Trophoblast cell (in vitro differentiated cells and primary cell): ENCODE data around the gene MAML2.

Source experiments
- DNase-seq, 2 donors: peaks; one replicate each; pipeline ENCODE4 v3.0.0-alpha.2; 2016
- H2AFZ ChIP-seq: 2 replicates; pipeline ENCODE4 v1.6.1; 2013; ENCODE audit warnings: low read length, moderate library complexity, mild to moderate bottlenecking; ENCODE audit not compliant: insufficient read depth, poor library complexity
- H2AK5ac ChIP-seq: 2 replicates; pipeline ENCODE4 v1.6.1; 2013; ENCODE audit warnings: mild to moderate bottlenecking, low read length
- H2BK120ac ChIP-seq: 2 replicates; pipeline ENCODE4 v1.6.1; 2013; ENCODE audit warnings: low read length, mild to moderate bottlenecking, moderate library complexity; ENCODE audit not compliant: insufficient read depth, poor library complexity
- H2BK12ac ChIP-seq: 2 replicates; pipeline ENCODE4 v1.6.1; 2013; ENCODE audit warnings: mild to moderate bottlenecking, low read length, moderate library complexity
- H2BK5ac ChIP-seq: 2 replicates; pipeline ENCODE4 v1.6.1; 2013; ENCODE audit warnings: low read length, low read depth, moderate library complexity, mild to moderate bottlenecking; ENCODE audit not compliant: poor library complexity
- H3K14ac ChIP-seq: 2 replicates; pipeline ENCODE4 v1.6.1; 2013; ENCODE audit warnings: mild to moderate bottlenecking, low read length
- H3K18ac ChIP-seq: 2 replicates; pipeline ENCODE4 v1.6.1; 2013; ENCODE audit warnings: mild to moderate bottlenecking, low read length
- H3K23ac ChIP-seq: 2 replicates; pipeline ENCODE4 v1.6.1; 2013; ENCODE audit warnings: low read length
- H3K27ac ChIP-seq: 2 replicates; pipeline ENCODE4 v1.5.1; 2013; ENCODE audit warnings: low read depth, mild to moderate bottlenecking, inconsistent platforms, low read length, moderate library complexity
- H3K27me3 ChIP-seq: 2 replicates; pipeline ENCODE4 v1.6.1; 2013; ENCODE audit warnings: inconsistent platforms, mild to moderate bottlenecking, low read length, moderate library complexity; ENCODE audit not compliant: insufficient read depth
- H3K36me3 ChIP-seq, 2 experiments: 1 replicate in 1 of 2; 2 replicates in 1 of 2; pipeline ENCODE4 v1.6.1; 2013; ENCODE audit warnings: low read length in 2 of 2, mild to moderate bottlenecking in 2 of 2, moderate library complexity in 1 of 2; ENCODE audit not compliant: insufficient read depth in 2 of 2, control insufficient read depth in 1 of 2
- H3K4ac ChIP-seq: 2 replicates; pipeline ENCODE4 v1.6.1; 2013; ENCODE audit warnings: low read depth, mild to moderate bottlenecking, low read length, moderate library complexity
- H3K4me1 ChIP-seq, 2 experiments: 1 replicate in 1 of 2; 2 replicates in 1 of 2; pipeline ENCODE4 v1.6.1; 2013; ENCODE audit warnings: low read length in 2 of 2, mild to moderate bottlenecking in 2 of 2, moderate library complexity in 1 of 2; ENCODE audit not compliant: insufficient read depth in 2 of 2, control insufficient read depth in 1 of 2
- H3K4me2 ChIP-seq: 2 replicates; pipeline ENCODE4 v1.6.1; 2013; ENCODE audit warnings: inconsistent platforms, mild to moderate bottlenecking, low read length, moderate library complexity
- H3K4me3 ChIP-seq: 2 replicates; pipeline ENCODE4 v1.5.1; 2013; ENCODE audit warnings: mild to moderate bottlenecking, low read depth, low read length, inconsistent platforms
- H3K79me1 ChIP-seq: one replicate; pipeline ENCODE4 v1.6.1; 2013; ENCODE audit warnings: low read length
- H3K79me2 ChIP-seq: 2 replicates; pipeline ENCODE4 v1.6.1; 2013; ENCODE audit warnings: low read length, mild to moderate bottlenecking; ENCODE audit not compliant: control insufficient read depth, insufficient read depth, poor library complexity
- H3K9ac ChIP-seq: 2 replicates; pipeline ENCODE4 v1.6.1; 2013; ENCODE audit warnings: mild to moderate bottlenecking, low read length
- H3K9me3 ChIP-seq: 2 replicates; pipeline ENCODE4 v1.6.1; 2013; ENCODE audit warnings: low read depth, mild to moderate bottlenecking, control low read depth, inconsistent platforms, low read length; ENCODE audit not compliant: insufficient read depth
- H4K12ac ChIP-seq: 2 replicates; pipeline ENCODE4 v1.6.1; 2013; ENCODE audit warnings: low read depth, mild to moderate bottlenecking, low read length, moderate library complexity
- H4K8ac ChIP-seq: 2 replicates; pipeline ENCODE4 v1.6.1; 2013; ENCODE audit warnings: low read depth, mild to moderate bottlenecking, low read length, moderate library complexity
- H4K91ac ChIP-seq: one replicate; pipeline ENCODE4 v1.6.1; 2013; ENCODE audit warnings: low read depth, mild to moderate bottlenecking, low read length, moderate library complexity
- WGBS: extraction: QIAGEN DNeasy Blood & Tissue Kit; methylation state at CpG from one replicate; pipeline ENCODE4 v1.1.7; 2013; ENCODE audit warnings: missing lambda C conversion rate; ENCODE audit not compliant: insufficient read length, insufficient coverage; ENCODE audit errors: extremely low coverage; 5-methylcytosine and 5-hydroxymethylcytosine counted together

Gene MAML2

GRCh38 chr11:96205460-96205809 is 137.6 kb downstream of the MAML2 start:
- H3K79me1 ChIP-seq, result peaks cover 26% of the 10 kb centered on the region
- H3K4me2 ChIP-seq, result no peak overlapping the region
- H2BK5ac ChIP-seq, result peak overlapping the region; percentile 82
- H2AK5ac ChIP-seq, result peak overlapping the region; percentile 99
- H3K27ac ChIP-seq, result no peak overlapping the region
- H2AFZ ChIP-seq, result no peak overlapping the region
- WGBS, result no CpG with 5 or more reads among the region's 3 CpGs
- peak overlapping the region; percentile 64 for H3K14ac ChIP-seq
- H4K8ac ChIP-seq, result no peak overlapping the region
- no peak for DNase-seq
- H3K4ac ChIP-seq, result no peak overlapping the region
- no peak overlapping the region for H4K12ac ChIP-seq
- peak overlapping the region; percentile 68 for H4K91ac ChIP-seq
- peaks cover 9 to 18% of the 10 kb centered on the region in 2 experiments for H3K4me1 ChIP-seq
- no peak overlapping the region for H3K18ac ChIP-seq
- peak overlapping the region; percentile 83 for H2BK120ac ChIP-seq
- no peaks in the 10 kb centered on the region for H3K9me3 ChIP-seq
- no peaks in the 10 kb centered on the region for H3K27me3 ChIP-seq
- no peaks in the 10 kb centered on the region for H3K79me2 ChIP-seq
- no peak overlapping the region for H3K9ac ChIP-seq
- peak overlapping the region; percentile 97 for H2BK12ac ChIP-seq
- H3K4me3 ChIP-seq, result no peak overlapping the region
- H3K36me3 ChIP-seq, result no peaks in the 10 kb centered on the region
- no peak overlapping the region for H3K23ac ChIP-seq

- no peak for DNase-seq
- WGBS, result no CpG with 5 or more reads among the region's 5 CpGs
- Histone ChIP-seq H4K12ac (no peak overlapping the region), H3K4ac (no peak overlapping the region), H3K36me3 (no peaks in the 10 kb centered on the region), H2BK12ac (no peak overlapping the region), H3K9me3 (no peaks in the 10 kb centered on the region), H3K18ac (no peak overlapping the region), H3K27ac (no peak overlapping the region), H4K91ac (no peak overlapping the region), H3K4me3 (no peak overlapping the region), H2BK5ac (no peak overlapping the region), H3K14ac (no peak overlapping the region), H3K9ac (no peak overlapping the region), H2BK120ac (no peak overlapping the region), H3K4me1 (peaks cover 10 to 18% of the 10 kb centered on the region in 2 experiments), H3K79me2 (no peaks in the 10 kb centered on the region), H2AFZ (no peak overlapping the region), H3K79me1 (peaks cover 26% of the 10 kb centered on the region), H3K23ac (no peak overlapping the region), H3K27me3 (no peaks in the 10 kb centered on the region), H2AK5ac (no peak overlapping the region), H4K8ac (no peak overlapping the region), H3K4me2 (no peak overlapping the region)
These were observed 138.1 kb downstream of the MAML2 start for GRCh38 chr11:96204721-96205459.

GRCh38 chr11:96204366-96204659 is 138.7 kb downstream of the MAML2 start:
- no peak overlapping the region for H3K23ac ChIP-seq
- peaks cover 28% of the 10 kb centered on the region for H3K79me1 ChIP-seq
- no peaks in the 10 kb centered on the region for H3K36me3 ChIP-seq
- peak overlapping the region; percentile 1 for H3K4ac ChIP-seq
- H3K18ac ChIP-seq, result no peak overlapping the region
- H3K27me3 ChIP-seq, result no peaks in the 10 kb centered on the region
- peak in 1 of 2 donors; percentile 41 for DNase-seq
- no peaks in the 10 kb centered on the region for H3K9me3 ChIP-seq
- H4K91ac ChIP-seq, result no peak overlapping the region
- H3K27ac ChIP-seq, result no peak overlapping the region
- no peak overlapping the region for H2AK5ac ChIP-seq
- H4K12ac ChIP-seq, result no peak overlapping the region
- peak overlapping the region; percentile 20 for H2BK120ac ChIP-seq
- H3K4me2 ChIP-seq, result no peak overlapping the region
- no peaks in the 10 kb centered on the region for H3K79me2 ChIP-seq
- peak overlapping the region; percentile 42 for H4K8ac ChIP-seq
- H3K4me1 ChIP-seq, result peaks cover 10 to 20% of the 10 kb centered on the region in 2 experiments
- no peak overlapping the region for H3K9ac ChIP-seq
- H3K14ac ChIP-seq, result no peak overlapping the region
- H2BK5ac ChIP-seq, result peak overlapping the region; percentile 40
- no peak overlapping the region for H2AFZ ChIP-seq
- no peak overlapping the region for H2BK12ac ChIP-seq
- H3K4me3 ChIP-seq, result no peak overlapping the region

DNA sequence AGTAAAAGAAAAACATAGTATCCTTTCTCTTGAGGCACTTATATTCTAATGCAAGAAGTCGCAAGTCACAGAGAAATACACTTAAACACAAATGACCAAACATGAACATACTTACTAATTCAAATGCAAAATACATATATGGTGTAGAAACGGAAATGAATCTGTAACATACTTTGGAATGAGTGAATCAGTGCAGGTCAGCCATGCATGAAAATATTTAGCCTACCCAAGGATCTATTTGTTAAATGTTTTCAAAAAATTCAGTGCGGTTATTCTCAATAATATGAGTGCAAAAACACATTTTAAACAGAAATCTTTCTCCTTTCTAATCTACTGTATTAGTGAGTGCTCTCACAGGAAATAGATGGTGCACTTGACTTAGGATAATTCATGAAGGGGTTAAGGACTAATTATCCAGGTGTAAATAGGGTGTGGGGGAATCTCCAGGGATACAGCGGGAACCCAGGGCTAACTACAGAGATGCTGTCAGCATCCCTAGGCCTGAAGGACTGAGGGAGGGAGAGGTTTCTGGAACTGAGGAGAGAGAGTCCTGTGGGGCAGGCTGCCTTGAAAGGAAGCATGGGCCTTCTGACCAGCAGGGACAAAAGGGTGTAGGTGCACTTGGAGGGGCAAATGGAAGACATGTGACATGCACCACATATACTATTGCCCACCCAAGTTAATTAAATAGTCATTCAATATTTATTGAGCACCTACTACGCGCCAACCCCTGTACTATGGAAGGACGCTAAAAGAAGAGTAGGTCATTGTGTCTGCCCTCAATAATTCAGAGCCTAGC is 139.2 kb downstream of the MAML2 start:
- Histone ChIP-seq H2BK5ac (peak overlapping the region; percentile 40), H3K4me3 (no peak overlapping the region), H3K79me2 (no peaks in the 10 kb centered on the region), H3K36me3 (no peaks in the 10 kb centered on the region), H4K8ac (peak overlapping the region; percentile 42), H3K27ac (no peak overlapping the region), H2BK120ac (peak overlapping the region; percentile 20), H2AK5ac (no peak overlapping the region), H3K79me1 (peaks cover 27% of the 10 kb centered on the region), H3K18ac (peak overlapping the region; percentile 49), H2BK12ac (peak overlapping the region; percentile 67), H4K91ac (peak overlapping the region; percentile 19), H3K9me3 (no peaks in the 10 kb centered on the region), H4K12ac (no peak overlapping the region), H2AFZ (no peak overlapping the region), H3K23ac (no peak overlapping the region), H3K4me2 (no peak overlapping the region), H3K9ac (no peak overlapping the region), H3K14ac (no peak overlapping the region), H3K27me3 (no peaks in the 10 kb centered on the region), H3K4me1 (peaks cover 7 to 17% of the 10 kb centered on the region in 2 experiments), H3K4ac (peak overlapping the region; percentile 1)
- no CpG with 5 or more reads among the region's 7 CpGs for WGBS
- DNase-seq, result no peak
